Measurements from ENCODE around the gene FCRL4. TPM values are rescaled to one million over a fixed set of nuclear protein-coding genes. Genes with fewer than 3 reads are reported as not detected.
"Not testable (repeated sequence)": the region's sequence is repeated elsewhere in the genome, so short reads cannot be mapped to it uniquely, and the experiment has no call there.

FCRL4 gene
- total and polyA plus RNA-seq, 7 donors: 0.96 TPM; not detected in 6

- intact Hi-C loops (cut with DNase I): no loop called here
- no peaks in the 10 kb centered on the region for H3K27me3 ChIP-seq
- H3K27ac ChIP-seq: no peak overlapping the region
- H3K4me3 ChIP-seq: no peak overlapping the region
- no peaks in the 10 kb centered on the region for H3K36me3 ChIP-seq
- no peak for DNase-seq
- WGBS, 2 donors: 34 to 62% methylated on average over 2 of the region's 2 CpGs
- TF ChIP-seq POLR2A (IDR thresholded peaks at IDR 0.05) (no peak), CTCF (IDR thresholded peaks at IDR 0.05) (no peak), POLR2AphosphoS5 (IDR thresholded peaks at IDR 0.05) (no peak)
- no peaks in the 10 kb centered on the region for H3K9me3 ChIP-seq
- H3K4me1 ChIP-seq: no peaks in the 10 kb centered on the region
These were observed 35.4 kb downstream of the FCRL4 start for GRCh38 chr1:157562515-157562914.

GRCh38 chr1:157558119-157558518, 39.8 kb downstream of the FCRL4 start:
- Histone ChIP-seq H3K4me3 (no peak overlapping the region), H3K9me3 (no peaks in the 10 kb centered on the region), H3K27me3 (no peaks in the 10 kb centered on the region), H3K4me1 (no peaks in the 10 kb centered on the region), H3K36me3 (no peaks in the 10 kb centered on the region), H3K27ac (no peak overlapping the region)
- TF ChIP-seq POLR2AphosphoS5 (IDR thresholded peaks at IDR 0.05): no peak
- TF ChIP-seq CTCF (IDR thresholded peaks at IDR 0.05): no peak
- TF ChIP-seq EP300 (IDR thresholded peaks at IDR 0.05): no peak
- TF ChIP-seq POLR2A (IDR thresholded peaks at IDR 0.05): no peak
- intact Hi-C loops (cut with DNase I): no loop called here
- no peak for DNase-seq
- WGBS, 2 donors: 55 to 65% methylated on average over 2 of the region's 2 CpGs

- Histone ChIP-seq H3K4me3 (no peak within 1 kb of the TSS), H3K27me3 (no peaks in the 10 kb centered on the region), H3K27ac (no peak within 1 kb of the TSS), H3K9me3 (no peaks in the 10 kb centered on the region), H3K4me1 (no peaks in the 10 kb centered on the region), H3K36me3 (no peaks in the 10 kb centered on the region)
- intact Hi-C loops (cut with DNase I): no loop called here
- TF ChIP-seq EP300 (IDR thresholded peaks at IDR 0.05) (no peak), POLR2A (IDR thresholded peaks at IDR 0.05) (no peak), CTCF (IDR thresholded peaks at IDR 0.05) (no peak), POLR2AphosphoS5 (IDR thresholded peaks at IDR 0.05) (no peak)
- no peak for DNase-seq
- 63 to 77% methylated on average over 10 of the region's 10 CpGs for WGBS, 2 donors
These were observed 45.9 kb downstream of the FCRL4 start, which contains the start of gene FCRL5 for GRCh38 chr1:157551694-157552693. Gene FCRL5 (minus strand): TSS chr1:157552515. CDS start chr1:157552362, 153 bp downstream.

- 88 to 91% methylated on average over 1 of the region's 1 CpG for WGBS, 2 donors
- intact Hi-C loops (cut with DNase I): not testable (repeated sequence)
These were observed 49.8 kb downstream of the FCRL4 start for GRCh38 chr1:157548081-157548480.

GRCh38 chr1:157542676-157543075, 55.2 kb downstream of the FCRL4 start:
- Histone ChIP-seq H3K27me3 (no peaks in the 10 kb centered on the region), H3K4me3 (no peak overlapping the region), H3K27ac (no peak overlapping the region), H3K4me1 (no peaks in the 10 kb centered on the region), H3K9me3 (no peaks in the 10 kb centered on the region), H3K36me3 (no peaks in the 10 kb centered on the region)
- WGBS, 2 donors: 70 to 84% methylated on average over 6 of the region's 6 CpGs
- no peak for DNase-seq
- intact Hi-C loops (cut with DNase I): no loop called here
- TF ChIP-seq EP300 (IDR thresholded peaks at IDR 0.05) (no peak), POLR2AphosphoS5 (IDR thresholded peaks at IDR 0.05) (no peak), CTCF (IDR thresholded peaks at IDR 0.05) (no peak), POLR2A (IDR thresholded peaks at IDR 0.05) (no peak)

More at GRCh38 chr1:157548081-157548480, 49.8 kb downstream of the FCRL4 start:
- H3K36me3 ChIP-seq, H3K27ac ChIP-seq, H3K4me3 ChIP-seq, H3K9me3 ChIP-seq, H3K27me3 ChIP-seq, DNase-seq, H3K4me1 ChIP-seq: not testable (repeated sequence)

Measured in sigmoid colon (tissue), 7 donors.